Measurements from ENCODE around the gene OR51B6. TPM values are rescaled to one million over a fixed set of nuclear protein-coding genes. Genes with fewer than 3 reads are reported as not detected.
"Not testable (repeated sequence)": the region's sequence is repeated elsewhere in the genome, so short reads cannot be mapped to it uniquely, and the experiment has no call there.

Gene OR51B6
- total RNA-seq, 2 experiments from 2014 or later, result not detected

GRCh38 chr11:5304046-5304445 lies 47.3 kb upstream of the OR51B6 start:
- Histone ChIP-seq H3K4me3 (ENCODE audit: low read length) (no peak overlapping the region), H3K27me3 (ENCODE audit: control insufficient read depth in 1 of 2, insufficient read depth in 2 of 2, low read length in 2 of 2) (no peaks in the 10 kb centered on the region), H3K27ac (ENCODE audit: low read depth in 1 of 2, low read length in 2 of 2) (no peak overlapping the region), H3K4me1 (ENCODE audit: insufficient read depth, low read length) (no peaks in the 10 kb centered on the region), H3K36me3 (ENCODE audit: insufficient read depth, low read length) (no peaks in the 10 kb centered on the region), H3K9me3 (ENCODE audit: control insufficient read depth in 1 of 2, insufficient read depth in 1 of 2, low read length in 2 of 2) (no peaks in the 10 kb centered on the region)
- Mint-ChIP-seq H3K27me3 (peaks cover 5% of the 10 kb centered on the region), H3K4me3 (no peak overlapping the region), H3K4me1 (ENCODE audit: low read depth) (no peaks in the 10 kb centered on the region), H3K27ac (no peak overlapping the region), H3K36me3 (ENCODE audit: low read depth) (no peaks in the 10 kb centered on the region), H3K9me3 (no peaks in the 10 kb centered on the region)
- TF ChIP-seq CTCF (IDR thresholded peaks at IDR 0.05), result no peak
- intact Hi-C loops (cut with DNase I, micrococcal nuclease), result no loop called here
- ATAC-seq (ENCODE audit: poor library complexity) (no peak), DNase-seq (no peak)
- ChIA-PET POLR2A (no interaction called here), CTCF (no interaction called here)

- no peak for DNase-seq
- Histone ChIP-seq H3K27me3 (ENCODE audit: control insufficient read depth in 1 of 2, insufficient read depth in 2 of 2, low read length in 2 of 2) (no peaks in the 10 kb centered on the region), H3K4me1 (ENCODE audit: insufficient read depth, low read length) (no peaks in the 10 kb centered on the region), H3K27ac (ENCODE audit: low read depth in 1 of 2, low read length in 2 of 2) (no peak overlapping the region), H3K36me3 (ENCODE audit: insufficient read depth, low read length) (no peaks in the 10 kb centered on the region), H3K9me3 (ENCODE audit: control insufficient read depth in 1 of 2, insufficient read depth in 1 of 2, low read length in 2 of 2) (no peaks in the 10 kb centered on the region), H3K4me3 (ENCODE audit: low read length) (no peak overlapping the region)
- Mint-ChIP-seq H3K36me3 (ENCODE audit: low read depth) (no peaks in the 10 kb centered on the region), H3K27ac (no peak overlapping the region), H3K9me3 (no peaks in the 10 kb centered on the region), H3K27me3 (peaks cover 4% of the 10 kb centered on the region), H3K4me1 (ENCODE audit: low read depth) (no peaks in the 10 kb centered on the region), H3K4me3 (no peak overlapping the region)
- CTCF ChIA-PET, result no interaction called here
- POLR2A ChIA-PET, result interaction anchor here (0.7 kb wide), 1 partner anchor 387 kb away, joined by 3 read pairs; no protein-coding TSS in a partner anchor
- ATAC-seq (ENCODE audit: poor library complexity), result no peak
- intact Hi-C loops (cut with DNase I, micrococcal nuclease), result no loop called here
- TF ChIP-seq CTCF (IDR thresholded peaks at IDR 0.05), result no peak
Observed at GRCh38 chr11:5307256-5308019, 43.9 kb upstream of the OR51B6 start.

DNA sequence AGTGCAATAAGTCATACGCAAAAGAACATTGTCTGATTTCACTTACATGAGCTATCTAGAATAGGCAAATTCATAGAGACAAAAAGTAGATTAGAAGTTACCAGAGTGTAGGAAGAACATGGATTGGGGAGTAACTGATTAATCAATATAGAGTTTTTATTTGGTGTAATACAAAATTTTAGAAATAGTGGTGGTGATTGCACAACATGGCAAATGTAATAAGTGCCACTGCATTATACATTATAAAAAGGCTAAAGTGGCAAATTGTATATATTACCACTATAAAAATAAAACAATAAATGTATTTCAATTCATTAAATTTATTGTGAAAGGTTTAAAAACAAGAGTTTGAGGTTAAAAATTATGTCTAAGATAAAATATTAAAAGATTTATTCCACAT lies 40.9 kb upstream of the OR51B6 start:
- Histone ChIP-seq H3K4me1 (ENCODE audit: insufficient read depth, low read length) (no peaks in the 10 kb centered on the region), H3K4me3 (ENCODE audit: low read length) (no peak overlapping the region), H3K27me3 (ENCODE audit: control insufficient read depth in 1 of 2, insufficient read depth in 2 of 2, low read length in 2 of 2) (no peaks in the 10 kb centered on the region), H3K36me3 (ENCODE audit: insufficient read depth, low read length) (no peaks in the 10 kb centered on the region), H3K27ac (ENCODE audit: low read depth in 1 of 2, low read length in 2 of 2) (no peak overlapping the region), H3K9me3 (ENCODE audit: control insufficient read depth in 1 of 2, insufficient read depth in 1 of 2, low read length in 2 of 2) (no peaks in the 10 kb centered on the region)
- no peak for TF ChIP-seq CTCF (IDR thresholded peaks at IDR 0.05)
- ATAC-seq (ENCODE audit: poor library complexity), result no peak
- H3K27ac Mint-ChIP-seq, result no peak overlapping the region
- DNase-seq, result no peak
- no peaks in the 10 kb centered on the region for H3K9me3 Mint-ChIP-seq
- H3K4me1 Mint-ChIP-seq (ENCODE audit: low read depth), result no peaks in the 10 kb centered on the region
- POLR2A ChIA-PET, result no interaction called here
- no peak overlapping the region for H3K4me3 Mint-ChIP-seq
- intact Hi-C loops (cut with DNase I, micrococcal nuclease), result no loop called here
- peaks cover 4% of the 10 kb centered on the region for H3K27me3 Mint-ChIP-seq
- H3K36me3 Mint-ChIP-seq (ENCODE audit: low read depth), result no peaks in the 10 kb centered on the region
- CTCF ChIA-PET, result no interaction called here

DNA sequence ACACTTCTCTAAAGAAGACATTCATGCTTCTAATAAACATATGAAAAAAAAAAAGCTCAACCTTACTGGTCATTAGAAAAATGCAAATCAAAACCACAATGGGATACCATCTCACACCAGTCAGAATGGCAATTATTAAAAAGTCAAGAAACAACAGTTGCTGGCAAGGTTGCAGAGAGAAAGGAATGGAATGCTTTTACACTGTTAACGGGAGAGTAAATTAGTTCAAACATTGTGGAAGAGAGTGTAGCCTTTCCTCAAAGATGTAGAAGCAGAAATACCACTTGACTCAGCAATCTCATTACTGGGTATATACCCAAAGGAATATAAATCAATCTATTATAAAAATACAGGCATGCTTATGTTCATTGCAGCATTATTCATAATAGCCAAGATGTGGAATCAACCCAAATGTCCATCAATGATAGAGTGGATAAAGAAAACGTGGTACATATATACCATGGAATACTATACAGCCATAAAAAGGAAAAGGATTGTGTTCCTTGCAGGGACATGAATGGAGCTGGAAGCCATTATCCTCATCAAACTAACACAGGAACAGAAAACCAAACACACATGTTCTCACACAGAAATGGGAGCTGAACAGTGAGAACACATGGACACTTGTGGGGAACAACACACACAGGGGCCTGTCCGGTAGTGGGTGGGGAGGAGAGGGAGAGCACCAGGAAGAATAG lies 37.8 kb upstream of the OR51B6 start:
- H3K4me1 ChIP-seq (ENCODE audit: insufficient read depth, low read length); H3K4me1 Mint-ChIP-seq (ENCODE audit: low read depth); H3K27ac ChIP-seq (ENCODE audit: low read depth in 1 of 2, low read length in 2 of 2); POLR2A ChIA-PET; H3K27ac Mint-ChIP-seq; H3K9me3 ChIP-seq (ENCODE audit: control insufficient read depth in 1 of 2, insufficient read depth in 1 of 2, low read length in 2 of 2); CTCF ChIA-PET; H3K36me3 ChIP-seq (ENCODE audit: insufficient read depth, low read length); H3K36me3 Mint-ChIP-seq (ENCODE audit: low read depth); H3K4me3 ChIP-seq (ENCODE audit: low read length); intact Hi-C loops (cut with DNase I, micrococcal nuclease); H3K9me3 Mint-ChIP-seq; H3K27me3 ChIP-seq (ENCODE audit: control insufficient read depth in 1 of 2, insufficient read depth in 2 of 2, low read length in 2 of 2); H3K4me3 Mint-ChIP-seq; H3K27me3 Mint-ChIP-seq; ATAC-seq (ENCODE audit: poor library complexity); DNase-seq: not testable (repeated sequence)

Measured in CD4-positive, alpha-beta T cell (primary cell).